ENCODE results near the gene ARL11. TPM values are rescaled to one million over a fixed set of nuclear protein-coding genes. Genes with fewer than 3 reads are reported as not detected.
"Not testable (repeated sequence)": the region's sequence is repeated elsewhere in the genome, so short reads cannot be mapped to it uniquely, and the experiment has no call there.

Gene ARL11
- total and polyA plus RNA-seq, 8 donors = 0.05 to 1.5 (median 0.21) TPM

DNA sequence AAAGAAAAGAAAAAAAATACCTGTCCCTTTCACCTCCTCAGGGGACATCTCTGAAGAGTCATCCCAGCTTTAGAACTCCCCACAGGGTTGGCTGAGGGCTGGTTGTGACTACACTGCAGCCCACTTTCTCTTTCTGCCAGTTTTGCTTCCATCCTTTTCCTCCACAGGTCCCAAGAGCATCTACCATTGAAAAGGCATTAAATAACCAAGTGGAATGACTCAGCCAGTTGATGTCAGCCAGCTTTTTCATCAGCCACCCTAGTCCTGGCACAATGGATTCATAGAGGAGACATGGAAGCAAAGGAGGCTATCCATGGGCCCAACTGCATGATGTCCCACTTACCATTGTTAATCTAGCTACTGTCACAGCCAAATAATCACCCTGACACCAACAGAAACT lies 33.7 kb upstream of the ARL11 start:
- intact Hi-C loops (cut with DNase I) = no loop called here
- H3K27me3 ChIP-seq = no peaks in the 10 kb centered on the region
- FAIRE-seq (no peak), DNase-seq (no peak), ATAC-seq (no peak)
- H3K9me3 ChIP-seq = no peaks in the 10 kb centered on the region
- H3K27ac ChIP-seq = no peak overlapping the region
- no peak overlapping the region for H3K4me3 ChIP-seq
- H3K36me3 ChIP-seq = no peaks in the 10 kb centered on the region
- no peaks in the 10 kb centered on the region for H3K4me1 ChIP-seq
- TF ChIP-seq, protein P1, sequence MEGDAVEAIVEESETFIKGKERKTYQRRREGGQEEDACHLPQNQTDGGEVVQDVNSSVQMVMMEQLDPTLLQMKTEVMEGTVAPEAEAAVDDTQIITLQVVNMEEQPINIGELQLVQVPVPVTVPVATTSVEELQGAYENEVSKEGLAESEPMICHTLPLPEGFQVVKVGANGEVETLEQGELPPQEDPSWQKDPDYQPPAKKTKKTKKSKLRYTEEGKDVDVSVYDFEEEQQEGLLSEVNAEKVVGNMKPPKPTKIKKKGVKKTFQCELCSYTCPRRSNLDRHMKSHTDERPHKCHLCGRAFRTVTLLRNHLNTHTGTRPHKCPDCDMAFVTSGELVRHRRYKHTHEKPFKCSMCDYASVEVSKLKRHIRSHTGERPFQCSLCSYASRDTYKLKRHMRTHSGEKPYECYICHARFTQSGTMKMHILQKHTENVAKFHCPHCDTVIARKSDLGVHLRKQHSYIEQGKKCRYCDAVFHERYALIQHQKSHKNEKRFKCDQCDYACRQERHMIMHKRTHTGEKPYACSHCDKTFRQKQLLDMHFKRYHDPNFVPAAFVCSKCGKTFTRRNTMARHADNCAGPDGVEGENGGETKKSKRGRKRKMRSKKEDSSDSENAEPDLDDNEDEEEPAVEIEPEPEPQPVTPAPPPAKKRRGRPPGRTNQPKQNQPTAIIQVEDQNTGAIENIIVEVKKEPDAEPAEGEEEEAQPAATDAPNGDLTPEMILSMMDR (IDR thresholded peaks at IDR 0.05) = no peak

DNA sequence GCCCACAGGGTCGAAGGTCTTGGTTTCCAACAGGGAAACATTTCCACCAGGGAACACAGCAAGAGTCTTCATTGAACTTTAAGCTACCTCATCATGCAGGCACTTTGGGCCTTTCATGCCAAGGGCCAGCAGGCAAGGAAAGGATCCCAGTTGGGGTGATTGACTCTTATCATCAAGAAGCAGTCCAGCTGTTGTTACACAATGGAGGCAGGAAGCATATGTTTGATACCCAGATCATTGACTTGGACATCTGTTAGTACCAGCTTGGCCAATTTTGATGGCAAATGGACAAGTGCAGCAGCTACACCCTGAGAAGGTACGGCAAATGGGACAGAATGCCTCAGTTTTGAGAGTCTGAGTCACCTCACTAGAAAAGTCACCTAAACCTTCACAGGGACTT lies 32.1 kb upstream of the ARL11 start:
- no peak for FAIRE-seq
- Histone ChIP-seq H3K27ac (no peak overlapping the region), H3K27me3 (no peaks in the 10 kb centered on the region), H3K4me3 (no peak overlapping the region), H3K9me3 (no peaks in the 10 kb centered on the region), H3K4me1 (no peaks in the 10 kb centered on the region), H3K36me3 (no peaks in the 10 kb centered on the region)
- TF ChIP-seq, protein P1 (IDR thresholded peaks at IDR 0.05) = no peak
- WGBS, 2 donors = 54 to 68% methylated on average over 2 of the region's 2 CpGs
- intact Hi-C loops (cut with DNase I) = no loop called here
- no peak for DNase-seq
- no peak for ATAC-seq

DNA sequence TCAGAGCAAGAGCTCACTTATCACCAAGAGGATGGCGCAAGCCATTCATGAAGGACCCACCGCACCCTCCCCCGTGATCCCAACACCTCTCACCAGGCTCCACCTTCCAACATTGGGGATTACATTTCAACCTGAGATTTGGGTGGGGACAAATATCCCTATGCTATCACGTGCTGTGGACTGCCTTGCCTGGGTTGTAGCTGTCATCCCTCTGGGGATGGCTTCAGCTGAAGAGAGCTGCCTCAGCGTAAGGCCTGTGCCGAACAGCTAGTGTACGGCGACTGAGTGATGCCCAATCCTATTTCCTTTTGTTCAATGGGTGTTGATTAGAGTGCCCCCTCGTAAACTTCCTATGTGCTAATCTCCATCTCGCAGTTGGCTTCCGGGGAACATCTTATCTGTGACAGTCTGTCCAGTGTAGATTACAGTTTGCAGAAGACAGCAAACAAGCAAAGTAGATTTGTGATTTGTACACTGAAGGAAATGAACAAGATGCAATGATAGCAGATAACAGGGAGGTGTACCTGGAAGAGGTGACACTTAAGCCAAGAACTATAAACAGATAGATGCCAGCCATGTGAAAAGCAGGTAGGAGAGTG lies 31.2 kb upstream of the ARL11 start:
- no peaks in the 10 kb centered on the region for H3K36me3 ChIP-seq
- no peak overlapping the region for H3K4me3 ChIP-seq
- WGBS, 2 donors = 76 to 78% methylated on average over 11 of the region's 11 CpGs
- no peaks in the 10 kb centered on the region for H3K4me1 ChIP-seq
- no peak overlapping the region for H3K27ac ChIP-seq
- TF ChIP-seq, protein P1 (IDR thresholded peaks at IDR 0.05) = no peak
- FAIRE-seq (no peak), DNase-seq (no peak), ATAC-seq (no peak)
- no peaks in the 10 kb centered on the region for H3K27me3 ChIP-seq
- no peaks in the 10 kb centered on the region for H3K9me3 ChIP-seq
- intact Hi-C loops (cut with DNase I) = no loop called here

GRCh38 chr13:49602005-49602404 lies 26.3 kb upstream of the ARL11 start:
- no peak overlapping the region for H3K27ac ChIP-seq
- H3K4me1 ChIP-seq = no peaks in the 10 kb centered on the region
- intact Hi-C loops (cut with DNase I) = no loop called here
- TF ChIP-seq, protein P1 (IDR thresholded peaks at IDR 0.05) = no peak
- 63 to 73% methylated on average over 1 of the region's 1 CpG for WGBS, 2 donors
- ATAC-seq (no peak), DNase-seq (no peak), FAIRE-seq (no peak)
- H3K36me3 ChIP-seq = no peaks in the 10 kb centered on the region
- H3K9me3 ChIP-seq = no peaks in the 10 kb centered on the region
- H3K4me3 ChIP-seq = no peak overlapping the region
- no peaks in the 10 kb centered on the region for H3K27me3 ChIP-seq

GRCh38 chr13:49602615-49603014 lies 25.7 kb upstream of the ARL11 start:
- H3K36me3 ChIP-seq; H3K4me3 ChIP-seq; H3K9me3 ChIP-seq; ATAC-seq; H3K27me3 ChIP-seq; H3K27ac ChIP-seq; DNase-seq; H3K4me1 ChIP-seq; intact Hi-C loops (cut with DNase I); FAIRE-seq: not testable (repeated sequence)
- 84 to 91% methylated on average over 7 of the region's 7 CpGs for WGBS, 2 donors

All from pancreas (tissue), 10 donors.